H9 (cell line): Measurements from ENCODE around the gene KLF11. TPM values are rescaled to one million over a fixed set of nuclear protein-coding genes. Genes with fewer than 3 reads are reported as not detected.

Experiments used
- DNase-seq: peaks from one replicate; pipeline ENCODE4 v3.0.0-alpha.2; 2017
- H2AFZ ChIP-seq: one replicate; pipeline ENCODE4 v1.6.1; 2013; ENCODE audit warnings: mild to moderate bottlenecking, low read length, control low read depth, moderate library complexity
- H2AK5ac ChIP-seq: 2 replicates; pipeline ENCODE4 v1.6.1; 2013; ENCODE audit warnings: low read length, control low read depth, mixed read lengths; ENCODE audit not compliant: insufficient read length
- H2BK120ac ChIP-seq: one replicate; pipeline ENCODE4 v1.6.1; 2013; ENCODE audit warnings: low read depth, mild to moderate bottlenecking, low read length, control low read depth, inconsistent platforms; ENCODE audit not compliant: poor library complexity, severe bottlenecking
- H2BK12ac ChIP-seq: 2 replicates; pipeline ENCODE4 v1.6.1; 2013; ENCODE audit warnings: low read length, control low read depth, mixed read lengths, low read depth; ENCODE audit not compliant: insufficient read length
- H2BK15ac ChIP-seq: 2 replicates; pipeline ENCODE4 v1.6.1; 2013; ENCODE audit warnings: low read depth, low read length, control low read depth
- H2BK20ac ChIP-seq: one replicate; pipeline ENCODE4 v1.6.1; 2013; ENCODE audit warnings: low read depth, mild to moderate bottlenecking, low read length, control low read depth, inconsistent platforms; ENCODE audit not compliant: poor library complexity, severe bottlenecking
- H2BK5ac ChIP-seq: 2 replicates; pipeline ENCODE4 v1.6.1; 2013; ENCODE audit warnings: low read length, control low read depth, mixed read lengths; ENCODE audit not compliant: insufficient read length
- H3K14ac ChIP-seq: 2 replicates; pipeline ENCODE4 v1.6.1; 2013; ENCODE audit warnings: low read length, control low read depth; ENCODE audit not compliant: insufficient read depth
- H3K18ac ChIP-seq: 2 replicates; pipeline ENCODE4 v1.6.1; 2013; ENCODE audit warnings: low read depth, mild to moderate bottlenecking, mixed read lengths, low read length, control low read depth; ENCODE audit not compliant: insufficient read length
- H3K23ac ChIP-seq: 2 replicates; pipeline ENCODE4 v1.6.1; 2013; ENCODE audit warnings: low read length, control low read depth, mixed read lengths, low read depth; ENCODE audit not compliant: insufficient read length
- H3K23me2 ChIP-seq: 2 replicates; pipeline ENCODE4 v1.6.1; 2013; ENCODE audit warnings: low read depth, mild to moderate bottlenecking, mixed read lengths, low read length, control low read depth; ENCODE audit not compliant: insufficient read length, poor library complexity, severe bottlenecking
- H3K27ac ChIP-seq: 2 replicates; pipeline ENCODE4 v1.5.1; 2013; ENCODE audit warnings: low read length, control low read depth, mixed read lengths, low read depth; ENCODE audit not compliant: insufficient read length
- H3K27me3 ChIP-seq: 2 replicates; pipeline ENCODE4 v1.6.1; 2013; ENCODE audit warnings: low read length, control low read depth, inconsistent platforms; ENCODE audit not compliant: insufficient read depth
- H3K4ac ChIP-seq: 2 replicates; pipeline ENCODE4 v1.6.1; 2013; ENCODE audit warnings: low read depth, mild to moderate bottlenecking, control low read depth, inconsistent platforms, low read length, moderate library complexity
- H3K4me1 ChIP-seq: 2 replicates; pipeline ENCODE4 v1.6.1; 2013; ENCODE audit warnings: low read length, control low read depth, inconsistent platforms; ENCODE audit not compliant: insufficient read depth
- H3K4me2 ChIP-seq: 2 replicates; pipeline ENCODE4 v1.6.1; 2013; ENCODE audit warnings: low read length, control low read depth, mixed read lengths; ENCODE audit not compliant: insufficient read length, insufficient read depth
- H3K56ac ChIP-seq: 2 replicates; pipeline ENCODE4 v1.6.1; 2013; ENCODE audit warnings: low read depth, mild to moderate bottlenecking, mixed read lengths, low read length, control low read depth; ENCODE audit not compliant: insufficient read length
- H3K79me1 ChIP-seq: 2 replicates; pipeline ENCODE4 v1.6.1; 2013; ENCODE audit warnings: low read depth, mild to moderate bottlenecking, moderate library complexity, low read length, control low read depth, inconsistent platforms; ENCODE audit not compliant: insufficient read depth, poor library complexity, severe bottlenecking
- H3K79me2 ChIP-seq: 2 replicates; pipeline ENCODE4 v1.6.1; 2013; ENCODE audit warnings: low read length, control low read depth, inconsistent platforms; ENCODE audit not compliant: insufficient read depth
- H3K9ac ChIP-seq: 2 replicates; pipeline ENCODE4 v1.6.1; 2013; ENCODE audit warnings: low read length, control low read depth, mixed read lengths; ENCODE audit not compliant: insufficient read length; ENCODE audit errors: extremely low read depth
- H3K9me3 ChIP-seq: one replicate; pipeline ENCODE4 v1.6.1; 2013; ENCODE audit warnings: low read depth, low read length, inconsistent platforms; ENCODE audit not compliant: control insufficient read depth
- H3T11ph ChIP-seq: one replicate; pipeline ENCODE4 v1.6.1; 2013; ENCODE audit warnings: mild to moderate bottlenecking, low read length, control low read depth, inconsistent platforms
- H4K20me1 ChIP-seq: one replicate; pipeline ENCODE4 v1.6.1; 2013; ENCODE audit not compliant: control insufficient read depth, insufficient read length, insufficient read depth
- H4K5ac ChIP-seq: 2 replicates; pipeline ENCODE4 v1.6.1; 2013; ENCODE audit warnings: low read depth, mild to moderate bottlenecking, mixed read lengths, low read length, control low read depth; ENCODE audit not compliant: insufficient read length
- H4K8ac ChIP-seq: replicated peaks from 2 replicates; pipeline ENCODE4 v1.6.1; 2013; ENCODE audit warnings: low read length, control low read depth, mixed read lengths, low read depth; ENCODE audit not compliant: insufficient read length
- H4K91ac ChIP-seq: 2 replicates; pipeline ENCODE4 v1.6.1; 2013; ENCODE audit warnings: low read depth, mild to moderate bottlenecking, moderate library complexity, mixed read lengths, low read length, control low read depth; ENCODE audit not compliant: insufficient read length
- H3K27ac Mint-ChIP-seq, 3 experiments: 2 replicates in 2 of 3; 3 replicates in 1 of 3; pipeline ENCODE4 v1.8.0; 2020 to 2021; ENCODE audit warnings: mixed read lengths in 3 of 3, mild to moderate bottlenecking in 1 of 3, moderate library complexity in 1 of 3
- H3K27me3 Mint-ChIP-seq: 2 replicates; pipeline ENCODE4 v1.8.0; 2021; ENCODE audit warnings: low read depth, mild to moderate bottlenecking, moderate library complexity, mixed read lengths
- H3K36me3 Mint-ChIP-seq, 3 experiments: 2 replicates in 2 of 3; 3 replicates in 1 of 3; pipeline ENCODE4 v1.8.0; 2020 to 2021; ENCODE audit warnings: low read depth in 3 of 3, mixed read lengths in 3 of 3; ENCODE audit not compliant: insufficient read depth in 1 of 3
- H3K4me1 Mint-ChIP-seq, 2 experiments: 2 replicates each; pipeline ENCODE4 v1.8.0; 2020; ENCODE audit warnings: mixed read lengths in 2 of 2
- H3K4me3 Mint-ChIP-seq, 2 experiments: 2 replicates in 1 of 2; 3 replicates in 1 of 2; pipeline ENCODE4 v1.8.0; 2020 to 2021; ENCODE audit warnings: mild to moderate bottlenecking in 2 of 2, mixed read lengths in 2 of 2, moderate library complexity in 1 of 2
- H3K9me3 Mint-ChIP-seq, 2 experiments: 2 replicates in 1 of 2; 3 replicates in 1 of 2; pipeline ENCODE4 v1.8.0; 2020; ENCODE audit warnings: mild to moderate bottlenecking in 2 of 2, mixed read lengths in 2 of 2, moderate library complexity in 1 of 2
- WGBS: extraction: QIAGEN DNeasy Blood & Tissue Kit; methylation state at CpG from one replicate; pipeline ENCODE4 v1.1.7; 2013; ENCODE audit warnings: missing lambda C conversion rate, low lambda C conversion rate, mixed read lengths; ENCODE audit not compliant: insufficient read length; ENCODE audit errors: extremely low coverage; 5-methylcytosine and 5-hydroxymethylcytosine counted together
- total RNA-seq: library from RNA; stranded (reverse); gene quantifications from 2 replicates; pipeline ENCODE4 v1.2.1, GENCODE V29; 2021
- TF ChIP-seq, protein P1 (sequence below): fragments of 200-600 bp; sonication (generic); conservative IDR thresholded peaks from 3 replicates; pipeline ENCODE4 v1.8.0; 2021; ENCODE audit warnings: antibody characterized with exemption, mild to moderate bottlenecking

Gene KLF11
- total RNA-seq, 1 experiment from 2014 or later: 15.5 TPM

GRCh38 chr2:10035633-10036032, 7.7 kb upstream of the KLF11 start:
- Histone ChIP-seq H2BK5ac (no peak overlapping the region), H3K9ac (no peak overlapping the region), H4K8ac (no peak overlapping the region), H3K9me3 (no peaks in the 10 kb centered on the region), H2BK120ac (no peak overlapping the region), H3K4me1 (no peaks in the 10 kb centered on the region), H3K27ac (no peak overlapping the region), H3K79me2 (no peaks in the 10 kb centered on the region), H4K91ac (no peak overlapping the region), H3K18ac (no peak overlapping the region), H3K14ac (no peak overlapping the region), H4K20me1 (no peaks in the 10 kb centered on the region), H3K23ac (no peak overlapping the region), H3K4me2 (no peak overlapping the region), H2BK12ac (no peak overlapping the region), H2BK20ac (no peak overlapping the region), H3K27me3 (no peaks in the 10 kb centered on the region), H3K56ac (no peak overlapping the region), H3K79me1 (no peaks in the 10 kb centered on the region), H3K23me2 (no peaks in the 10 kb centered on the region), H2AFZ (no peak overlapping the region), H3K4ac (no peak overlapping the region), H2BK15ac (no peak overlapping the region), H3T11ph (no peak overlapping the region), H2AK5ac (no peak overlapping the region), H4K5ac (no peak overlapping the region)
- no peak for DNase-seq
- no CpG with 5 or more reads among the region's 5 CpGs for WGBS
- Mint-ChIP-seq H3K4me1 (peaks cover 1 to 11% of the 10 kb centered on the region in 2 experiments; a peak in 3 of 4 replicates), H3K9me3 (no peaks in the 10 kb centered on the region), H3K4me3 (no peak overlapping the region; a peak in 1 of 5 replicates), H3K27ac (no peak overlapping the region), H3K27me3 (peaks cover 10% of the 10 kb centered on the region), H3K36me3 (peaks cover 0 to 3% (median 0%) of the 10 kb centered on the region in 3 experiments; a peak in 2 of 7 replicates)
- TF ChIP-seq, protein P1, sequence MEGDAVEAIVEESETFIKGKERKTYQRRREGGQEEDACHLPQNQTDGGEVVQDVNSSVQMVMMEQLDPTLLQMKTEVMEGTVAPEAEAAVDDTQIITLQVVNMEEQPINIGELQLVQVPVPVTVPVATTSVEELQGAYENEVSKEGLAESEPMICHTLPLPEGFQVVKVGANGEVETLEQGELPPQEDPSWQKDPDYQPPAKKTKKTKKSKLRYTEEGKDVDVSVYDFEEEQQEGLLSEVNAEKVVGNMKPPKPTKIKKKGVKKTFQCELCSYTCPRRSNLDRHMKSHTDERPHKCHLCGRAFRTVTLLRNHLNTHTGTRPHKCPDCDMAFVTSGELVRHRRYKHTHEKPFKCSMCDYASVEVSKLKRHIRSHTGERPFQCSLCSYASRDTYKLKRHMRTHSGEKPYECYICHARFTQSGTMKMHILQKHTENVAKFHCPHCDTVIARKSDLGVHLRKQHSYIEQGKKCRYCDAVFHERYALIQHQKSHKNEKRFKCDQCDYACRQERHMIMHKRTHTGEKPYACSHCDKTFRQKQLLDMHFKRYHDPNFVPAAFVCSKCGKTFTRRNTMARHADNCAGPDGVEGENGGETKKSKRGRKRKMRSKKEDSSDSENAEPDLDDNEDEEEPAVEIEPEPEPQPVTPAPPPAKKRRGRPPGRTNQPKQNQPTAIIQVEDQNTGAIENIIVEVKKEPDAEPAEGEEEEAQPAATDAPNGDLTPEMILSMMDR: no peak
